Karpas-422 (cell line): Measurements from ENCODE around the gene TMEM176A. TPM values are rescaled to one million over a fixed set of nuclear protein-coding genes. Genes with fewer than 3 reads are reported as not detected.

Experiments used
- DNase-seq: peaks from one replicate; pipeline ENCODE4 v3.0.0-alpha.2; 2015
- H2AFZ ChIP-seq: fragments of 200-600 bp; sonication (generic); 2 replicates; pipeline ENCODE4 v1.6.1; 2014; ENCODE audit warnings: antibody characterized with exemption, low read length, mixed read lengths
- H3K27ac ChIP-seq: fragments of 200-600 bp; sonication (generic); 2 replicates; pipeline ENCODE4 v1.5.1; 2014; ENCODE audit warnings: mild to moderate bottlenecking, low read length, moderate library complexity
- H3K27me3 ChIP-seq: fragments of 200-600 bp; sonication (generic); 2 replicates; pipeline ENCODE4 v1.6.1; 2014; ENCODE audit warnings: low read length, mixed read lengths
- H3K36me3 ChIP-seq: fragments of 200-600 bp; sonication (generic); 2 replicates; pipeline ENCODE4 v1.6.1; 2014; ENCODE audit warnings: low read length, mixed read lengths; ENCODE audit not compliant: insufficient read depth
- H3K4me1 ChIP-seq: fragments of 200-600 bp; sonication (generic); 2 replicates; pipeline ENCODE4 v1.6.1; 2014; ENCODE audit warnings: mild to moderate bottlenecking, low read length, mixed read lengths
- H3K4me2 ChIP-seq: fragments of 200-600 bp; sonication (generic); 2 replicates; pipeline ENCODE4 v1.6.1; 2014; ENCODE audit warnings: low read length, low read depth, mild to moderate bottlenecking; ENCODE audit not compliant: poor library complexity, severe bottlenecking
- H3K4me3 ChIP-seq: fragments of 200-600 bp; sonication (generic); 2 replicates; pipeline ENCODE4 v1.5.1; 2014; ENCODE audit warnings: mild to moderate bottlenecking, antibody characterized with exemption, low read length, mixed read lengths
- H3K79me2 ChIP-seq: fragments of 200-600 bp; sonication (generic); 2 replicates; pipeline ENCODE4 v1.6.1; 2014; ENCODE audit warnings: mild to moderate bottlenecking, low read length, mixed read lengths
- H3K9ac ChIP-seq: fragments of 200-600 bp; sonication (generic); 2 replicates; pipeline ENCODE4 v1.6.0; 2014; ENCODE audit warnings: low read length
- H3K9me2 ChIP-seq: fragments of 200-600 bp; sonication (generic), shearing (Covaris generic); replicated peaks from 2 replicates; pipeline ENCODE4 v1.6.0; 2014; ENCODE audit warnings: mild to moderate bottlenecking, low read length, moderate library complexity; ENCODE audit not compliant: insufficient read depth
- H3K9me3 ChIP-seq: fragments of 300-700, 200-600 bp; sonication (generic); 2 replicates; pipeline ENCODE4 v1.6.1; 2014; ENCODE audit warnings: low read length, mixed read lengths
- H4K20me1 ChIP-seq: fragments of 200-600 bp; sonication (generic); 2 replicates; pipeline ENCODE4 v1.6.1; 2014; ENCODE audit warnings: mild to moderate bottlenecking, antibody characterized with exemption, low read length, low read depth; ENCODE audit not compliant: insufficient read depth
- total RNA-seq: library from RNA; depleted of rRNA; stranded (reverse); fragments of >200 nt; shearing (Covaris generic); gene quantifications from 2 replicates; pipeline ENCODE4 v1.2.3, GENCODE V29; 2014; ENCODE audit warnings: low replicate concordance

TMEM176A gene
- total RNA-seq, 1 experiment from 2014 or later, result not detected

DNA sequence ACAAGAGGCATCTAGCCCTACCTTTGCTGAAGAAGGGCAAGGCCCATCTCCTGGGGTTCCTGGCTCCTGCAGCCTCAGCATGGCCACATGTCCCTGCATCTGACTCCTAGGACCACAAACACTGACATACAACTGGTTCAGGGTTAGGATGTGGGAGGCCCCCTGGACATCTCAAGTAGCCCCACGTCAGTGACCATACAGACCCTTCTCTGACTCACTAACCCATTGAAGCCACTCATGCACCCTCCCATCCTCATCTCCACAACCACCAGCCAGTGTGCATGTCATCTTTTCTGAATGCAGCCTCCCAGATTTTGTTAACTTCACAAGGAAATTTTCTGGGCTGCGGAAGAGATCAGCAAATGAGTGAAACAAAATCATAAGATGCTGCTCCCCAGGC, 18.6 kb upstream of the TMEM176A start:
- no peaks in the 10 kb centered on the region for H3K9me2 ChIP-seq
- H2AFZ ChIP-seq, result no peak overlapping the region
- H3K4me3 ChIP-seq, result no peak overlapping the region
- no peak overlapping the region for H3K27ac ChIP-seq
- no peaks in the 10 kb centered on the region for H3K79me2 ChIP-seq
- no peaks in the 10 kb centered on the region for H3K36me3 ChIP-seq
- no peak for DNase-seq
- no peaks in the 10 kb centered on the region for H3K9me3 ChIP-seq
- H3K4me1 ChIP-seq, result no peaks in the 10 kb centered on the region
- no peaks in the 10 kb centered on the region for H4K20me1 ChIP-seq
- no peak overlapping the region for H3K4me2 ChIP-seq
- no peak overlapping the region for H3K9ac ChIP-seq
- H3K27me3 ChIP-seq, result no peaks in the 10 kb centered on the region

DNA sequence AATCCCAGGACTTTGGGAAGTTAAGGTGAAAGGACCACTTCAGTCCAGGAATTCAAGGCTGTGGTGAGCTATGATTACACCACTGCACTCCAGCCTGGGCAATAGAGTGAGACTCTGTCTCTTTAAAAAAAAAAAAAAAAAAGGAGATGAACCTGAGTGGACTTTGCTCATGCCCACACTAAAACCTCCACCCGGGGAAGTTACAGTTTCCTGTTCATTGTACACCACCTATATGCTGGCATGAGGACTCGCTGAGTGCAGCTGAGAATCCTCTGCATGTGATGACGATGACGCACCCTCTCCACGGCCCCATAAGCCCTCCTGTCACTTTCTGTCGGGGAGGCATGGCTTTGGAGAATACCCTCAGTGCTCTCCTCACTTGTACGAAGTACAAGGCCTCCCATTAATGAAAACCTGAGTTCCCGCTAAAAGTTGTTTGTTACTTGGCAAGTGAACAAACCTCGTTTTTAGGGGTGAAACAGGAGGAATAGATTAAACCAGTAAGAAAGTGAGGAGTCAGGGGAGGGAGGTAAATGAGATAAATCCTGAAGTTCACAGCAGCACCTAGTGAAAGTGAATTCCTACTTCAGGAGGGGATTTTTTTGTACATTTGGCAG, 16.3 kb upstream of the TMEM176A start:
- Histone ChIP-seq H3K4me2 (no peak overlapping the region), H4K20me1 (no peaks in the 10 kb centered on the region), H3K9ac (no peak overlapping the region)

DNA sequence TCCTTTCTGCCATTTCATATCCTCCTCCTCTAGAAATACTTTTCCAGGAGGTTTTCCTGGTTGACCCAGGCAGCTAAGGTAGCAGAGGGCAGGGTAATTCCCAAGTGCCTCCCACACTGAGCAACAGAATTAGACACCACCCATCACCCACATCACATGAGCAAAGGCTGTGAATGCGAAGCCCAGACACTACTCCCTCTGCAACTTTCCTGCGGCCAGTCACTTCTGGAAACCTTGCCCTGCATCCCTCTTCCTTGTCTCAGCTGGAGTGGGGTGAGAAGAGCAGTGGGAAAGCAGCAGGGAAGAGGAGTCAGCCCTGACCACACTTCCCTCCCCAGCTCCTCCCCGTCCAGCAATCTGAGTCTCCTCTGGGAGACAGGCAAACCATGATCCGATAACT, 15.6 kb upstream of the TMEM176A start:
- Histone ChIP-seq H4K20me1 (no peaks in the 10 kb centered on the region), H3K79me2 (no peaks in the 10 kb centered on the region), H3K9me2 (no peaks in the 10 kb centered on the region), H3K4me2 (no peak overlapping the region), H3K27me3 (no peaks in the 10 kb centered on the region), H3K4me3 (no peak overlapping the region), H3K9me3 (no peaks in the 10 kb centered on the region), H3K27ac (no peak overlapping the region), H2AFZ (no peak overlapping the region), H3K9ac (no peak overlapping the region), H3K4me1 (peaks cover 5% of the 10 kb centered on the region; the same call in 1 of the 2 replicates), H3K36me3 (no peaks in the 10 kb centered on the region)
- no peak for DNase-seq

More for the DNA sequence above, 16.3 kb upstream of the TMEM176A start:
- no peaks in the 10 kb centered on the region for H3K9me3 ChIP-seq
- H2AFZ ChIP-seq, result no peak overlapping the region
- no peaks in the 10 kb centered on the region for H3K79me2 ChIP-seq
- peaks cover 5% of the 10 kb centered on the region; the same call in 1 of the 2 replicates for H3K4me1 ChIP-seq
- H3K9me2 ChIP-seq, result no peaks in the 10 kb centered on the region
- H3K36me3 ChIP-seq, result no peaks in the 10 kb centered on the region
- H3K27me3 ChIP-seq, result no peaks in the 10 kb centered on the region
- no peak for DNase-seq
- H3K4me3 ChIP-seq, result no peak overlapping the region
- H3K27ac ChIP-seq, result no peak overlapping the region

DNA sequence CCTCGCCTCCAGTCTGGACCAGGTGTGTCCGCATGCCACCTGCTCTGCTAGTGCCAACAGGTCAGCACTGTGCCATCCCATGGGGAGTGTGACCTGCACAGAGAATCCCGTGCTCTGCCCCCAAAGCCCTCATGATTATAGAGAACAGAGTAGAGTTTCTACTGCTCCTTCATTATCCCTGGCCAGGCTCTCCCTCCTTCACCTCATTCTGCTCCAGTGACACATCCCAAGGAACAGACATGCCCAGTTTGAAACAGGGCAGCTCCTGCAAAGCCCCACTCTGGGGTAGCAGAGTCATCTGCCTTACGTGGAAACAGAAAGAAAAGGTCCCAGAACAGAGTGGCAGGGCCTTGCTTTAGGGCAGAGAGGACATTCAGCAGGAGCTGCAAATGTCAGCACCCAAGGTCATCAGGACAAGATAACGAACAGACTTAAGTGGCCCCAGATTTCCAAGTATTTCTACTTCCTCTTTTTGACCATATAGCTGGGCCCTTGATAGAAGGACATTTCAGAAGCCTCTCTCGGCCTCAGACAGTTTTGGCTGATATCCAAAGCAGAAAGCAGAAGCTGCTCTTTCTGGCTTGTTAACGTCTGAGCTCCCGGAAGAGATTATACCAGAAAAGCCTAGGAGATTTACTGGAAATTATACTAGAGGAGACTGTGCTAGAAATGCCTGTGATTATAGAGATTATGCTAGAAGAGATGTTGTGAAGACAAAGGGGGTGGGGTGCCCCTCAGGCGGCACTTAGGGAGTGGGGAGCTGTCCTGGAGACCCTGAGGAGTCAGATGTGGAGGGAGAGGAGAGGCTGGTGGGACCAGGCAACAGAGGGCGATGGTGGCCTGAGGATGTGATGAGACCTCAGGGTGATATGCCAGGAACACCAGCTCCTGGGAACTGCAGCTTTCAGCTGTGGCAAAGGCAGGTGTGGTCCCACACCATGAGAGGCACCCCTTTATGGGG, 13.0 kb upstream of the TMEM176A start:
- Histone ChIP-seq H3K79me2 (no peaks in the 10 kb centered on the region), H3K4me2 (no peak overlapping the region), H3K9me2 (no peaks in the 10 kb centered on the region), H3K27me3 (no peaks in the 10 kb centered on the region), H3K4me1 (peaks cover 5% of the 10 kb centered on the region; the same call in 1 of the 2 replicates), H2AFZ (no peak overlapping the region), H3K4me3 (no peak overlapping the region), H3K9me3 (no peaks in the 10 kb centered on the region), H3K9ac (no peak overlapping the region), H4K20me1 (no peaks in the 10 kb centered on the region), H3K27ac (no peak overlapping the region), H3K36me3 (no peaks in the 10 kb centered on the region)
- peak; percentile 59 for DNase-seq

DNA sequence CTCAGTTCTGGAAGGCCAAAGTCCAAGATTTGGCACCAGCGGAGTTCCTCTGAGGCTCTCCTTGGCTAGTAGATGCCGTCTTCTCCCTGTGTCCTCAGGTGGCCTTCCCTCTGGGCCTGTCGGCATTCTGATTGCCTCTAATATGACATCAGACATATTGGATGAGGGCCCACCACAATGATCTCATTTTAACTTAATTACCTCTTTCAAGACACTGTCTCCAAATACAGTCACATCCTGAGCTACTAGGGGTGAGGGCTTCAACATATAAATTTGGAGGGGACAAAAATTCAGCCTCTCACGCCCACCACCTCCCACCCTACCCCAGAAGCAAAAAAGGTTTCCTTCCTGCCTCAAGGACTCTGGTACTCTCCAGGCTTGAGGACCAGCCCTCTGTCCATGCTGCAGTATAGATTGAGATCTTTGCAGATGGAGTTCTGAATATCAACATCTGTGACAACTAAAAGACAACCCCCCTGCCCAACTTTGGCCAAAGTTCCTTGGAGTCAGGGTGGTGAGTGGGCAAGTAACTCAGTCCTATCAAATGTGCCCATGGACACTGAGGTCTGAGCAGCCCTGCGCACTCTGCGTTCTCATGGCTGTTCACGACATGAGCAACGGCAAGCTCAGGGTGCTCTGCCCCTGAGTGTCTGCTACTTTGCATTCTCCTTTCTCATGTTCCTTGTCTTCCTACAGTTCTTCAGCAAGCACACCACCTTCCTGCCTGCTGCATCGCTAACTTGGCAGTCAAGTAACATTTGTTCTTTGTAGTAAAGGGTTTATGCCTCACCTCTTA, 11.9 kb upstream of the TMEM176A start:
- H2AFZ ChIP-seq, result no peak overlapping the region
- no peak overlapping the region for H3K4me2 ChIP-seq
- H3K9ac ChIP-seq, result no peak overlapping the region

DNA sequence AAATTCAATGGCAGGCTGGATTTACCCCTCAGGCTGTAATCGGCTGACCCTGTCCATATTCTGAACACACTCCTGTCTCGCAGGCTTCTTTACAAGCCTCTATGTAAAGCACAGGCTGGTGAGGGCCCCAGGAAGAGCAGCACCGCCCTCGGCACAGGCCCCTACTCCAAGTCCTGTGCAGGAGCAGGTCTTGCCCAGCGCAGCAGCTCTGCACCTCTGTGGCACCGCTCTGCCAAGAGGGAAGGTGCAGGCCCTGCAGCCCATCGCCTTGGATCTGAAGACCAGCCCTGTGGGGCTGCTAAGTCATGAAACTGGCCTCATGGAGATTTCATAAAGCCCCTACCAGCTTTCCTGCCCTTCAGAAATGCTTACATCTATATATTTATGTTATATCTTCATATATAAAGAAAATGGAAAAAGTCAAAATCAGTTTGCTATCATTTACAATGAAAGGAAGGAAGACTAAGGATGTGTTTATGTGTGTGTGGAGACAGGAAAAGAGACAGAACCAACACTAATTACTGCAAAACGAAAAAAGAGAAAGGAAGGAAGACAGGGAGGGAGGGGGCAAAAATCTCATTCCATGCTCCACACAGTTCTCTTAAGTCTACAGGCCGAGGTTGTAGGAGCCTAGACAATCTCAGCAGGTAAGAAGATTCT, 10.0 kb upstream of the TMEM176A start:
- H3K4me3 ChIP-seq, result no peak overlapping the region
- no peak overlapping the region for H3K4me2 ChIP-seq
- H3K4me1 ChIP-seq, result peaks cover 5% of the 10 kb centered on the region; the same call in 1 of the 2 replicates
- no peaks in the 10 kb centered on the region for H3K36me3 ChIP-seq
- H3K9me2 ChIP-seq, result no peaks in the 10 kb centered on the region
- no peaks in the 10 kb centered on the region for H4K20me1 ChIP-seq
- H3K27me3 ChIP-seq, result no peaks in the 10 kb centered on the region
- no peak overlapping the region for H3K9ac ChIP-seq
- H3K79me2 ChIP-seq, result no peaks in the 10 kb centered on the region
- DNase-seq, result no peak
- H3K9me3 ChIP-seq, result no peaks in the 10 kb centered on the region
- no peak overlapping the region for H2AFZ ChIP-seq
- no peak overlapping the region for H3K27ac ChIP-seq

More for the DNA sequence above, 11.9 kb upstream of the TMEM176A start:
- no peaks in the 10 kb centered on the region for H3K79me2 ChIP-seq
- no peak overlapping the region for H3K27ac ChIP-seq
- H3K4me1 ChIP-seq, result peaks cover 5% of the 10 kb centered on the region; the same call in 1 of the 2 replicates
- H3K9me3 ChIP-seq, result no peaks in the 10 kb centered on the region
- no peaks in the 10 kb centered on the region for H3K27me3 ChIP-seq
- H3K9me2 ChIP-seq, result no peaks in the 10 kb centered on the region
- DNase-seq, result no peak
- no peak overlapping the region for H3K4me3 ChIP-seq
- no peaks in the 10 kb centered on the region for H4K20me1 ChIP-seq
- H3K36me3 ChIP-seq, result no peaks in the 10 kb centered on the region

DNA sequence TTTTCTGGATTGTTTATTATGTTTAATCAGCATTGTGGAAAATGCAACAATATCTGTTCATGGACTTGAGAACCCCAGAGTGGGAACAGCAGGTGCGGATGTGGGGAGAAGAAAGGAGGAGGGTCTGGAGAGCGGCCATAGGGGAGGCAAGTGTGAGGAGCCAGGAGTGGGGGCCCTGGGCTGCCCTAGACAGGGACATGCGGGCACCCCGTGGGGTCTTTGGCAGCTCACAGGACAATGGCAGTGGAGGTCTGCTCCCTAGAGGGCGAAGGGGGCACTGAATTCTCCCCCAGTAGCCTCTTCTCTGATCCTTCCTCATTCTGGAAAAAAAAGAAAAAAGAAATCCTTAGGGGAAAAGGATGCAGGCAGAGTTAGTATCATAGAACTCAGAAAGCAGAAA, 9.3 kb upstream of the TMEM176A start:
- Histone ChIP-seq H2AFZ (no peak overlapping the region), H3K4me2 (no peak overlapping the region), H3K36me3 (no peaks in the 10 kb centered on the region), H3K9me3 (no peaks in the 10 kb centered on the region), H3K79me2 (no peaks in the 10 kb centered on the region), H3K4me1 (peaks cover 5% of the 10 kb centered on the region; the same call in 1 of the 2 replicates), H3K4me3 (no peak overlapping the region), H3K9me2 (no peaks in the 10 kb centered on the region), H3K27me3 (no peaks in the 10 kb centered on the region), H3K27ac (no peak overlapping the region), H3K9ac (no peak overlapping the region), H4K20me1 (no peaks in the 10 kb centered on the region)
- no peak for DNase-seq
